ENCODE data around the gene FAU. TPM values are rescaled to one million over a fixed set of nuclear protein-coding genes. Genes with fewer than 3 reads are reported as not detected.

FAU gene
- total RNA-seq, 1 donor from 2014 or later = 316 TPM

DNA sequence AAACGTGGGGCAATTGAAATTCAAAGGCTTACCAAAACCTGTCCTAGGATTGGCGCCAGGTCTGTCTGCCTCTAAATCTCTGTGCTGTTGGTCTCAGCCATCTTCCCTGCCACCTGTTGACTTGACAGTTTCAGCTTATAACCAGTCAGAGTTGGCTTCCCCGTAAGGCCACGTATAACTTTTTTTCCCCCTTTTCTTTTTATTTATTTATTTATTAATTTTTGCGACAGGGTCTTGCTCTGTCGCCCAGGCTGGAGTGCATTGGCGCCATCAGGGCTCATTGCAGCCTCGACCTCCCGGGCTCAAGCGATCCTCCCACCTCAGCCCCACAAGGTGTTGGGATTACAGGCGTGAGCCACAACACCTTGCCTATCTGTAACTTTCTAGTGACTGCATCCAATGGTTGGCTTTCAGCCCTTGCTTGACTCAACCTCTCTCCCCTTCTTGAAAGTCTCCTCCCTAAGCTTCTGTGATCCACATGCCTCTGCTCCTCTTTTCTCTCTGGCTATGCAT, 13.8 kb upstream of the FAU start:
- DNase-seq = no peak

DNA sequence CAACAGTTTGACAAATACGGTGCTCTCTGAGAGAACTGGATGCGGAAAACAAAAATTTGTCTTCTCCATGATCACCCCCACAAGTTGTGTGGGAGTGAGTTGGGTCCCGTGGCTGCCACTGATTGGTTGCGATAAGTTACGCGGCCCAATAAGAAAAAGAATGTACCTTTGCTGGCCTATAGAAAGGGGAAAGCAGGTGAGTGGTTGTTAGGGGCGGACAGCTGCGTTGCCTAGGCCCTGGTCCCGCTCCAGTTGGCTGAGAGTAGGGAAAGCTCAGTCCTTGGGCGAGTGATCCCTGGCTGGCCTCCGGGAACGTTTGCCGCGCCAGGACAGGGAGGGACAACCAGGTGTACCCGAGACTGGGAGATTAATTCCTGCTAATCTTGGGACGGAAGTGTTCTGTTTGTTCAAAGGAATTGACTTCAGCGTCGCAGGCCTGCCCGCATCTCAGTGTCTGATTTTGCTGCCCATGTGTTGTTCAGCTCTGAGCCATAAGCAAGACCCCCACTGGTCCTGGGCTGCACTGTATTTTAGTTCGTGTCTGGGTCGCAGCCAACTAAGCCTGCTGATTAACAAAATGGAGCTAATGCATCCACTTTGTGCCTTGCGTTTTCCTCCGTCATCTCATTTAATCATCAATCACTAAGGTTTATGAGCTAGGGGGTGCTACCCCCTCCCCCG, 13.2 kb upstream of the FAU start:
- peak; percentile 98 for DNase-seq

DNA sequence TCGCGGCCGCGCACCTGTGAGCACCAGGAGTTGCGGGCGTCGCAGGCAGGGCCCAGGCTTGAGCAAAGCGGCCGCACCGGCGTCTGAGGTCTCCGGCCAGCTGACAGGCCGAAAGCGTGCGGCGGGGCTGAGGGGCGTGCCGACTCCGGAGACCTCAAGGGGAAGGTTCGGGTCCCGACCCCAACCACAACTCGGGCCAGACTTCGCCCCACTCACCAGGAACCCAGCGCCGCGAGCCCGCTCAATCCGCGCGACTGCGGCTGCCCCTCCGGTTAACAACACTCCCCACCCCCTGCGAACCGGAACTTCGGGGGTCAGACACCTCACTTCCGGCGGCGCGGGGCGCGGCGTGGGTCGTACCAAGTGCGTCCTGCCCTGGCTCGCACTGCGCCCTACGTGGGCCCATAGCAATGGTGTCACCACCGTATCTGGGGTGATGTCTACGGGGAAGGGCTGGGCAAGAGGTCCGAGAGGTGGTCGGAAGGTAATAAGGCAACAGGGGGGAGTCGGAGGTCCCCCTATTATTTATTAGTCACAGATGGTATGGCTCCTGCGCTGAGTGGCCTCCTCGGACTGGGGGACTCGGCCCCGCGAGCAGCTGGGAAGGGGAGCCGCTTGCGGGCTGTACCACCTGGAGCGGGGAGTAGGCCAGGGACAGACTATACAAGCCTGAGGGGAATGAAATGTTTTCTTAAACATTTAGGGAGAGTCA, 12.5 kb upstream of the FAU start, which contains the start of gene SYVN1:
Gene SYVN1, minus strand, starts transcription at position 280 of the 712 bp plus-strand sequence. CDS start 918 bp downstream, outside the sequence.
- peak; percentile 90 for DNase-seq

DNA sequence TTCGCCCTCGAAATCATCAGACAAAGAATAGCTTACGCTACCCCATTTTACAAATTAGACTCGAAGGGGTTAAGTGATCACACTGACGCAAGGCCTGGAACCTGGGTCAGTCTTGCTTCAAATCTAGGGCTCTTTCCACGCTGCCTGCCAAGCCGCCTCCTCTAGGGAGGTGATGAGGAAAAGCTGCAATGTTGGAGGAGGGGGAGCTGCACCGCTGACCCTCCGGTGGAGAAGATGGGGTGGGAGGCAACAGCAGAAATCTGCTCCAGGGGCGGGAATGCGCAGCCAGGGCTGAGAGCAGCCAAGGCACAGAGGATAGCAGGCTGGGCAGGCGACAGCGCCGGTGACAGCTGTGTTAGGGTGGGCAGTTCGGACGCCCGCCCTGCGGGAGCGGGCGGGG, 11.8 kb upstream of the FAU start:
- peak; percentile 44 for DNase-seq

DNA sequence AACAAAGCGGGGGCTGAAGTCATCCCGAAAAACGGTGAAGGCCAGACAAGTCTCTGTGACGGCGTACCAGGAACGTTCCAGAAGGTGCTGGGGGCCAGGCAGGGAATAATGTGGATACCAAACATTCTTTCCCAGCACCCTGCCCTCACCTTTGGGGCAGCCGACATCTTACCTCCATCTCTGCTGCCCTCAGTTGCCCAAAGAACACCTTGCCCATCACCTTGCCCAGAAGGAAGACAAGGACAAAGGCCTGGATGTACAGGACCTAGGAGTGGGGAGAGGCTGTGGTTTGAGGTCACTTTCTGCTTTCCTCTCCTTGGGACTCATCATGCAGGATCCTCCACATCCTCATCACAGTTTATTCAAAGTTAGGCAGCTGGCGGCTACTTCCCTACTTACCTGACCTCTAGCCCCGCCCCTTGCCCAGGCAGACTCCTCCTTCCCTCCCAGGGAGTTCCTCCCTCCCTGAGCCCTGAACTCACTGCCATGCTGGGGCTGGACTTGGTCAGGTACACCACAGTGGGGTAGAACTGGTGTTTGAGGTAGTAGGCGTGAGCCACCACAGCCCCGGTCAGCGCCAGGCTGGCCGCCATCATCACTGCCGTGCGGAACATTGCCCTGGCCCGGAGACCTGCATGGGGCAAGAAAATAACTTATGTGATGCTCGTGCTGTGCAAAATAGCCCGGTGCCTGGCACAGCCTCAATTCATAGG, 11.2 kb upstream of the FAU start:
- peak; percentile 28 for DNase-seq

DNA sequence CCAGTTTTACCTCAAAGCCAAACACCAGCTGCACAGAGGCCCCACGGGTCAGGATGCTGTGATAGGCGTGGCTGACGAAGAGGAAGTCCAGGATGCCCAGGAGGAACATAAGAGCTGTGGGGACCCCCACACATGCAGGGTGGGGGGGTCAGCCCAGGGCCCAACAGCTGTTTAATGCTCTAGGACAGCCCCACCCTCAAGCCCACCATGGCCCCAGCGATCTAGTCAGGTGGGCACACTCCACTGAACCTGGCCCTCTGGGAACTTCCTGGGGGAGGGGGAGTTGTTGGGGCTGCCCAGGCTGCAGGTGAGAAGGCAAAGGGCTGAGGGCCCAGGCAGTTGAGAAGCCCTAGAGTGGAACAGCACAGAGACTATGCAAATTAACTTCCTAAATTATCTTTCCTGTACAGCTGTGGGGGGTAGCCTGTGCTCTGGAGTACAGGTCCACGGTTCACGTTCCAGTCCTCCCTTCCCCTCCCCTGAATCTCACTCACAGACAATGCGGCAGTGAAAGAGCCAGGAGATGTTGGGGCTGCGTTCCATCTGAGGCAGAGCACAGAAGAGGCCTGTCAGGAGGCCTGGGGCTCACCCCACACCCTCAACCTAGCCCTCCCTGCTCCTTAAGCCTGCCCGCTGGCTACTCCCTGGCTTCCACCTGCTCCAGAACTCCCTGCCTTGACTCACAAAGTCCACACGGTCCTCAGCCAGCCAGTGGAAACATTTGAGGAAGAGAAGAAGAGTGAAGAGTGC, 10.5 kb upstream of the FAU start:
- DNase-seq = no peak

DNA sequence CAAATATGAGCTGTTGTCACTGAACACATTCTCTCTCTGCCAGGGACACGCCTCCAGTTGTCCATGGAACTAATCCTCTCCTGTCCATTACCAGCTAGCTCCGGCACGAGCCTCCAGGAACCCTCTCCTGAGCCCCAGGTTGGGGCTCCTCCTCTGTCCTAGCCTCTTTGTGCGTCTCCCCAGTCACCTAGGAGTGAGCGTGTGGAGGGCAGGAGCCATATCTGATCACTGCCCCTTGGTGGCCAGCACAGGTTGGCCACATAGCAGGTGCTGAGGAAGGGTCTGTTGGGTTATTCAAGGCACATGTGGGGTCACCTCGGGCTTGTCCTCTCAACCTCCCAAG, 9.9 kb upstream of the FAU start:
- no peak for DNase-seq

DNA sequence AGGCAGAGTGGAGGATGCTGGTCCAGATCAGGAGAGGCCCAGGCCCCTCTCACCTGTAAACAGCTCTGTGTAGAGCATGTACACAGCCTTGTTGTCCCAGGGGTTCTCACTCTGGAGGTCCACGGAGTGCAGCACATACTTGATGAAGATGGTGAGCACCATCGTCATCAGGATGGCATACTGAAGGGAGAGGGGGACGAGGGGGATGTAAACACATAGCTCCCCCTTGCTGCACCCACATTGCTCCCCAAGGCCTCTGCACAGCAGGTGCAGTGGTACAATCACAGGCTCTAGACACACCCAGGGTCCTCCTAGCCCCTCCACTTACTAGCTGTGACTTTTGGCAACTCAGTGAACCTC, 9.5 kb upstream of the FAU start:
- DNase-seq = no peak

DNA sequence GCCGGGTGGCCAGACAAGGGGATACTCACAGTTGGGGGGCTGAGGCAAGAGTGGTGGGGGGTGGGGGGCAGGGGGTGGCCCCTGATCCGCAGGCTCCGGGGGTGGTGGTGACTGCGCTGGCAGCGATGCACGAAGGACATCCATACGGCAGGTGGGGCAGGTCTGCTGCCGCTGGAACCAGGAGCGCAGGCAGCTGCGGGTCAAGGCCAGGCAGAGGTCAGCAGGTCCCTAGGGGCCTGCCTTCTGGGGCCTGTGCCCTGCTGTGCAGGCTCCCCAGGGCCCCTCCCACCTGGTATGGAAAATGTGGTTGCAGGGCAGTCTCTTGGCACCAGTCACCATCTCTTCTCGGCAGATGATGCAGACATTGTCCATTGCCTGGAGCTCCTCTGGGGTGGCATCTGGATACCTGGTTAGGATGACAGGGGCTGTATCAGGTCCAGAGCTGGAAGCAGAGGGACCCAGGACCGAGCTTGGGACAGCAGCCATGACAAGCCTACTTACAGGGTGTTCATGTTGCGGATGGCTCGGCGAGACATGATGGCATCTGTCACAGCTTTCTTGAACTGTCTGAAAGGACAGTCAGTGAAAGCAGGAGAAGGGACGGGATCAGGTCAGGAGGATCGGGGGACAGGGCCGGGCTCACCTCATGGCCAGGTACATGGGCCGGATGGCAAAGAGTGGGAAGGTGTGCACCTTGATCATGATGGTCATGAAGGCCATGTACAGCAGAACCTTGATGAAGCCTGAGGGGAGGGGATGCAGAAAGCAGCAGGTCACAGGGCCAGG, 8.9 kb upstream of the FAU start:
- no peak for DNase-seq

DNA sequence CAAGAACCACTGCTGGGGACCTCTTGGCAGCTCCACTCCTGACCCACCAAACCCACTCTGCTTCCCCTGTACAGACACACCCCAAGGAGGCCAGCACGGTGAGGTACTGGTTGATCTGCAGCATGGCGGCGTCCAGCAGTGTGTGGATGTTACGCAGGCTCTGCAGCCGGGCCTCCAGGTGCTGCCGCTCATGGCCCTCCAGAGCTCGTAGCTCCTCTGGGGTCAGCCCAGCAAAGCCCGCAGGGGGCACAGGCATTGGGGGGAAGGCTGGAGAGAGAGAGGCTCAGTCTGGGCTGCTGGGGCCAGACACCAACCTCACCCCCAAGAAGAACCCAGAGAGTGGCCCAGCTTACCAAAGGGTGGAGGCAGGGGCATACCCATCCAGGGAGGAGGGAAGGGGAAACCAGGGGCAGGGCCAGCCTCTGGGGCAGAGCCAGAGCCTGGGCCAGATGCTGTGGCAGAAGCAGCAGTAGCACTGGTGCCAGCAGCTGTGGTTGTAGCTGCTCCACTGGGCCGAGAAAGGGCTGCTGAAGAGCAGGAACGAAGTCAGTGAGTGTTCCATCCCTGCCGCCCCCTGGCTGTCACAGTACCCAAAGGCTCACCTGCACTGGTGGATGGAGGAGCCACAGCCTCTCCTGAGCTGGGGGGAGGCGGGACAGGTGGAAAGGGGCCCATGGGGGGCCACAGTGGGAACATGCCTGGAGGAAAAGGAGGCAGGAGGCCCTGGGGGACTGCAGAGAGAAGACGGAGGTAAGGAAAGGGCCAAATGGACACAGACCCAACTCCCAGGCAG, 7.9 kb upstream of the FAU start:
- DNase-seq = no peak

DNA sequence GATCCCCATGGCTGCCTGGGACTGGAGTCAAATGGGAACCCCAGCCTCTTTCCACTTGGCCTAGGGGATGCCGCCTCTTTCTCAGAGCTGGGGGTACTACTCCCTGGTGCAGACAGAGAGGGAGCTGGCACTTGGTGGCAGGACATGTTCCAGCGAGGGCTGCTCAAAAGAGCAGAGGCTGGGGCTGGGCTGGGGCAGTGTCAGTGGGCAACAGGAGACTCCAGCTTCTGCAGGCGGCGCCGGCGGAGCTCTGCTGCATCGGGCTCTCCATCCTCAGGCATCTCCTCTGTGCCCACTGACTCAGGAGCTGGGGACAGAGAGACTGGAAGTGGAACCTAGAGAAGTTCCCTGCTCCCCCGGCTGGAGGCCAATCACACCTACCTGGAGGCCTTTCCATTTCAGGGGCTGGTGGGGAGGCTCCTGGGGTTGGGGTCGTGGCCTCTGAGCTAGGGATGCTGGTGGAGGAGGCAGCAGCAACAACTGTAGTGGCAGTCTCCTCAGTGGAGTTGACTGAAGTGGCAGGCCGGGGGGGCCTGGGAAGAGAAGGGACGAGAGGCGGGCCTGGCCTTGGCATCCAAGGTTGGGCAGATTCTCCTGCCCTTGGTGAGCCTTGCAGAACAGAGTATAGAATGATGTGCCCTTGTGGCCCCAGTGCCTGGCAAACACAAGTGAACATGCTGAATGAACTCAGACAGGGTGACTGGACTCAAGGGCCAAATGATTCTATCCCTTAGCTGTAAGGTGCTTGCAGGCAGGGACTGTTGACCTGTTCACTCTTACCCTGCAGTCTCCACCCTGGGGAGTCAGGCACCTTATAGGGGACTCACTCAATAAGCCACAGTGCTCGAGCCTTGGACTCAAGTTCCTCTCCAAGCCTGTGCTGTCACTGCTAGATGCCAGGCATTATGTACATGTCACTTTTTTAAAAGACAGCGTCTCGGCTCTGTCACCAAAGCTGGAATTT, 6.5 kb upstream of the FAU start:
- no peak for DNase-seq

DNA sequence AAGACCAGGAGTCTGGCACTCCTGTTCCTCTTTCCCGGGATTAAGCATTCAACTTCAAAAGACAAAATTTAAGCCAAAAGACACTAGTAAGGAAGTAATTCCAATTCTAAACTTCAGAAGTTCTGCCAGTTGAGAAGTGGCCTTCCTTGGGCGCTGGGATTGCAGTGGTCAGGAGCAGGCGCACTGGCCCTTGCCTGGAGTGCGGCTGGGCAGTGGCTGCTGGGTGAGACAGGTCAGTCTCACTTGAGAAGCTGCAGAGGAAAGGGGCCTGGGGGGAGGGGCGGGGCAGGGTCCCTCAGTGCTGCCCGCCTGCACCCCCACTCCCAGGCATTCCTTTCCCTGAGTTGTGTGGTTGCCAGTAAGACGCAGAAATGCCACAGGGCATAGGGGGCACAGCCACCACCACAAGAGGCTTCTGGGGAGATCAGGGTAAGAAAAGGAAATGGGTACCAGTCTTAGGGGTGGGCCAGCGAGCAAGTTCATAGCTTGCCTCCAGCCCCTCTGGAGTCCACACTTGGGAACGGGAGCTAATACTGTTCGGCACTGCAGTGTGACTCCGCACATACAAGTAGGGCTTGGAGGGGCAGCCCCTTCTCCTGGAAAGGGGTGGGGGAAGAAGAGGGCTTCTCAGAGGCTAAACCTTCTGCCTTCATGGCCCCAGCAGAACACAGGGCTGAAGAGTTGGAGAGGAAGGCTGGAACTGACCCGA, 5.7 kb upstream of the FAU start:
- no peak for DNase-seq

DNA sequence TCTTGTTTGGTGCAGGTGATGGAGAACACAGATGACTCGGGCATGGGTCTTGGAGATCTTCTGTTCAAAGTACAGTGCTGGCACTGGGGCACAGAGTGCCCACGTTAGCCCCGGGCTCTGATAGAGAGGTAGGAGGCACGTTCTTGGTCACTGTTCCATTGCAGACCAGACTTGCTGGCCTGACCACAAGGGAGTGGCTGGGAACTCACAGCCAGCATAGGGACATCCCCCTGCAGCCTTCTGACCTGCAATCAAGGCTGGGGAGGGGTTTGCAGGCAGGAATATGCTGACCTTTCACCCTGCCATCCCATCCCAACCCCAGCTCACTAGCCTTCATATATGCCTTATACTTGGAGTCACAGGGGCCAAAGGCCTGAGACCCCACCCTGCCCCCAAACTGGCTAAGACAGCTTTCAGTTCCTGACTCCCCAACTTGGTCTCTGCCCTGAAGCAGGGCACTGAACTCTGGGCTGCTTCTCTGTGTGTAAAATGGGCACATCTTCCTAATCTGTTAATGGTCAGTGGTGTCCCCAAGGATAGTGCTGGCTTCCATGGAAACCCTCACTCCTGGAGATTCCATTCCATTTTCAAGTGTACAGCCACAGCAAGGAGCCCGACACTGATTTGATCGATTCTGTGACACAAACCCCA, 4.8 kb upstream of the FAU start:
- DNase-seq = no peak

DNA sequence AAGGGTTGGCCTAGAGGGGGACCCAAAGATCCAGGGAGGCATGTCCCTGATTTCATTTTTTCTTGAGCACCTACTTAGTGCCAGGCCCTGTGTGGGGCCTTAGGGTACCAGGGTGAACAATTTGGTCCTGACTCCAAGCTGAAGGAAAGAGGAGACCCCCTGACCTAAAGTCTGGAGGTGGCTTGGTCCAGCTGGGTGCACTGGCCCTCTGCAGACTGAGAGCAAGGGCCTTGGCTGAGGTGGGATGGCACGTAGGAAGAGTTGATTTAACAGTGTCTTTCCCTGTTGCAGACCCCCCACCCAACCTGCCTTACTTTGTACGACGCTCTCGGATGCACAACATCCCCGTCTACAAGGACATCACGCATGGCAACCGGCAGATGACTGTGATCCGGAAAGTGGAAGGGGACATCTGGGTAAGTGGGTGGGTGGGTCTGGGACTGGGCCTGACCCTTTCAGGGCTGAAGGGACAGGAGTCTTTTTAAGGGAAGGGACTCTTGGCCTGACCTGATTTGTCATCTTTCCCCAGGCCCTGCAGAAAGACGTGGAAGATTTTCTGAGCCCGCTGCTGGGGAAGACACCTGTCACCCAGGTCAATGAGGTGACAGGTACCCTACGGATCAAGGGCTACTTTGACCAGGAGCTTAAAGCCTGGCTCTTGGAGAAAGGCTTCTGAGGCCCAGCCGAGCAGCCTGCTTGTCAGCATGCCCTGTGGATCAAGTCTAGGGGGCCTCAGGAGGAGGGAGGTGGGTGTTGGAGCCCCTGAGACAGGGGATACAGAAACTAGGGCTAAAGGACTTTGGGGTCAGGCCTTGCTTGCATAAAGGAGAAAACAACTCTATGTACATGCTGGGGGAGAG, 3.5 kb upstream of the FAU start:
- DNase-seq = no peak

DNA sequence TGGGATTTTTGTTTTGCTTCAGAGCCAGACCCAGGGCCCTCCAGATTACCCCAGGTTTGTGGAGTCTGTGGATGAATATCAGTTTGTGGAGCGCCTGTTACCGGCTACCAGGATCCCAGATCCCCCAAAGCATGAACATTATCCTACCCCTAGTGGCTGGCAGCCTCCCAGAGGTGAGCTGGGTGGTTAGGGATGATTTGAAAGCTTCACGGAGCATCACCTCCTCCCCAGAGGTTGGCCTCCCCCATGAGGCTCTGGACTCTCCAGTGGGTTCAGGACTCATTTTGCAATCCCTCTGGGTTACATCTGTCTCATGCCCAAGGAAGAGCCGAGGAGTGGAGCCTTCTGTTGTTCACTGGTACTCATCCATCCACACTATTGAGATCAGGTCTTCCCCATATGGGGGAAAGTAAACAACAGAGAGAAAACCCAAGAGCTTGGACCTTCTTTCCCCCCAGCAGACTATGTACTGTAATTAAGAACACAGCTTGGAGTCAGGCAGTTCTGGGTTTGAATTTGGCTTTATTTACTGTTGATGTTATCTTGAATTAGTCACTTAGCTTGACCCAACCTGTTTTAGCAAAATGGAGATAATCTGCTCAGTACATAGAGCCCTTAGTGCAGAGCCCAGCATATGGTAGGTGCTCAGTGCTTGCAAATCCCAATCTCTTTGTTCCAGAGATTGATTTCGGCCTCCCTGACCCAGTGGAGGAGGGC, 2.7 kb upstream of the FAU start:
- DNase-seq = no peak

DNA sequence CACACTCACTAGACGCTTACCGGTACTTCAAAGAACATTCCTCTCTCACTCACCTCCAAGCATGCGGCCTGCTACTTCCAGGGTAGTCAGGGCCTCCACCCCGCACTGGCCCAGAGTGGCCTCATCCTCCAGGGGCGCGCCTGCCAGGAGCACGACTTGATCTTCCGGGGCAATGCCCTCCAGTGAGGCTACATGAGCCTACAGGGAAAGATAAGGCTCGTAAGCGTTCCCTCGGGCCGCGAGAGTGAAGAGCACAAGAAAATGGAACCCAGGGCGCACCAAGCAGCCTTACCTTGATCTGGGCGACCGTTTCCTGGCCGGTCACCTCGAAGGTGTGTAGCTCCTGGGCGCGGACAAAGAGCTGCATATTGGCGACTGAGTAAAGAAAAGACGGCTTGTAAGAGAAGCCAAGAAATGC, 478 bp downstream of the FAU start:
- peak; percentile 37 for DNase-seq

DNA sequence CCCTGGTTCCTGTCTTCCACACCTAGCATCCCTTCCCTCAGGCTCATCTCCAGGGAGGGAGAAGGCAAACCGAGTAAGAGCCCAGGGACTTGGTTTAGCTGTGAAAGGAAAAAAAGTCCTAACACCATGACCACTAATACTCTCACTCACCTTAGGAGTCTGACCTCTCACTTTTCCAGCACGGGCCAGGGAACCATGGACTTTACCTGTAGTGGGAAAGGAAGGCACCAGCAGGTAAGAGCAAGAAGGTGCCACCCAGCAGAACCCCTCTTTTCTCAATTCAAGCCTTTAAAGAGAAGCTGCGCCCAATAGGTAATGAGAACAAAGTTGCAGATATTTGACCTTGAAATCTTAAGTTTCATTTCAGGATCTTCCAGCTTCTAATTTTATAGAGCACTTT, 1.1 kb downstream of the FAU start:
- no peak for DNase-seq

All from dermis blood vessel endothelial cell (primary cell).